Measurements from ENCODE around the gene OR9A4.

GRCh38 chr7:141916099-141916498, at the start of gene OR9A4:
- no peak for TF ChIP-seq CTCF (conservative IDR thresholded peaks at IDR 0.05; ENCODE audit: low read depth, low read length)
- TF ChIP-seq EZH2phosphoT487 (IDR thresholded peaks at IDR 0.05; ENCODE audit: borderline replicate concordance, low read length): no peak
- TF ChIP-seq EZH2 (IDR thresholded peaks at IDR 0.05; ENCODE audit: low read length, unreplicated experiment): no peak

All from PC-3 (cell line).